Mesenchymal stem cell (in vitro differentiated cells and primary cell): ENCODE measurements around the gene TMEM220.
"Not testable (repeated sequence)": the region's sequence is repeated elsewhere in the genome, so short reads cannot be mapped to it uniquely, and the experiment has no call there.

Experiments used
- DNase-seq: peaks from one replicate; pipeline ENCODE4 v3.0.0-alpha.2; 2013
- H2AFZ ChIP-seq: one replicate; pipeline ENCODE4 v1.6.1; 2013; ENCODE audit warnings: low read depth, mild to moderate bottlenecking, control low read depth, inconsistent platforms, low read length, moderate library complexity
- H2AK5ac ChIP-seq: 2 replicates; pipeline ENCODE4 v1.6.1; 2013; ENCODE audit warnings: low read length, moderate library complexity, mild to moderate bottlenecking, inconsistent platforms; ENCODE audit not compliant: severe bottlenecking
- H2BK120ac ChIP-seq: one replicate; pipeline ENCODE4 v1.6.1; 2013; ENCODE audit warnings: low read depth, mild to moderate bottlenecking, inconsistent platforms, low read length, moderate library complexity
- H2BK12ac ChIP-seq, 2 experiments: one replicate each; pipeline ENCODE4 v1.6.1; 2013; ENCODE audit warnings: inconsistent platforms in 2 of 2, low read length in 2 of 2, mild to moderate bottlenecking in 2 of 2, moderate library complexity in 2 of 2, control low read depth in 1 of 2
- H2BK15ac ChIP-seq: one replicate; pipeline ENCODE4 v1.6.1; 2013; ENCODE audit warnings: mild to moderate bottlenecking, low read depth, inconsistent platforms; ENCODE audit not compliant: poor library complexity, severe bottlenecking
- H2BK5ac ChIP-seq: 2 replicates; pipeline ENCODE4 v1.6.1; 2013; ENCODE audit warnings: low read depth, mild to moderate bottlenecking, low read length, control low read depth, inconsistent platforms; ENCODE audit not compliant: poor library complexity, severe bottlenecking
- H3K14ac ChIP-seq, 2 experiments: one replicate each; pipeline ENCODE4 v1.6.1; 2013; ENCODE audit warnings: inconsistent platforms in 2 of 2, low read length in 2 of 2, control low read depth in 1 of 2, mild to moderate bottlenecking in 1 of 2, moderate library complexity in 1 of 2
- H3K18ac ChIP-seq, 2 experiments: one replicate each; pipeline ENCODE4 v1.6.1; 2013; ENCODE audit warnings: inconsistent platforms in 2 of 2, low read length in 2 of 2, control low read depth in 1 of 2, low read depth in 1 of 2, mild to moderate bottlenecking in 1 of 2
- H3K23ac ChIP-seq, 2 experiments: one replicate each; pipeline ENCODE4 v1.6.1; 2013; ENCODE audit warnings: inconsistent platforms in 2 of 2, low read length in 2 of 2, mild to moderate bottlenecking in 2 of 2, moderate library complexity in 2 of 2, control low read depth in 1 of 2
- H3K27ac ChIP-seq: 2 replicates; pipeline ENCODE4 v1.5.1; 2013; ENCODE audit warnings: mild to moderate bottlenecking, moderate library complexity, low read length, control low read depth, inconsistent platforms; ENCODE audit not compliant: poor library complexity, severe bottlenecking
- H3K27me3 ChIP-seq, 2 experiments: 2 replicates each; pipeline versions ENCODE4 v1.6.1 to v1.7.0; 2013; ENCODE audit warnings: low read length in 2 of 2, mild to moderate bottlenecking in 2 of 2, moderate library complexity in 2 of 2, control low read depth in 1 of 2, inconsistent platforms in 1 of 2; ENCODE audit not compliant: control insufficient read depth in 1 of 2, insufficient read depth in 1 of 2
- H3K36me3 ChIP-seq, 2 experiments: 2 replicates each; pipeline versions ENCODE4 v1.6.1 to v1.7.0; 2013; ENCODE audit warnings: low read length in 2 of 2, control low read depth in 1 of 2, inconsistent platforms in 1 of 2, low read depth in 1 of 2, mild to moderate bottlenecking in 1 of 2; ENCODE audit not compliant: insufficient read depth in 2 of 2, control insufficient read depth in 1 of 2
- H3K4ac ChIP-seq, 2 experiments: one replicate each; pipeline ENCODE4 v1.6.1; 2013; ENCODE audit warnings: inconsistent platforms in 2 of 2, low read length in 2 of 2, mild to moderate bottlenecking in 2 of 2, moderate library complexity in 2 of 2, control low read depth in 1 of 2, low read depth in 1 of 2
- H3K4me1 ChIP-seq: 2 replicates; pipeline ENCODE4 v1.6.1; 2013; ENCODE audit warnings: low read depth, low read length, control low read depth; ENCODE audit not compliant: control insufficient read depth, insufficient read depth
- H3K4me2 ChIP-seq: 2 replicates; pipeline ENCODE4 v1.6.1; 2013; ENCODE audit warnings: low read length, mild to moderate bottlenecking, inconsistent platforms; ENCODE audit not compliant: poor library complexity, severe bottlenecking
- H3K4me3 ChIP-seq, 2 experiments: 2 replicates each; pipeline versions ENCODE4 v1.5.1 to v1.7.0; 2013; ENCODE audit warnings: low read length in 2 of 2, mild to moderate bottlenecking in 2 of 2, control low read depth in 1 of 2, low read depth in 1 of 2; ENCODE audit not compliant: insufficient read depth in 1 of 2
- H3K79me1 ChIP-seq: replicated peaks from 2 replicates; pipeline ENCODE4 v1.6.1; 2013; ENCODE audit warnings: mild to moderate bottlenecking, control low read depth, low read length, inconsistent platforms; ENCODE audit not compliant: poor library complexity, severe bottlenecking
- H3K9ac ChIP-seq: 2 replicates; pipeline ENCODE4 v1.7.0; 2013; ENCODE audit warnings: mild to moderate bottlenecking, low read length, moderate library complexity
- H3K9me3 ChIP-seq: 2 replicates; pipeline ENCODE4 v1.7.0; 2013; ENCODE audit warnings: mild to moderate bottlenecking, low read length; ENCODE audit not compliant: control insufficient read depth
- H4K8ac ChIP-seq: one replicate; pipeline ENCODE4 v1.6.1; 2013; ENCODE audit warnings: inconsistent platforms, mild to moderate bottlenecking, low read length, moderate library complexity
- H4K91ac ChIP-seq: one replicate; pipeline ENCODE4 v1.6.1; 2013; ENCODE audit warnings: mild to moderate bottlenecking, low read length, inconsistent platforms
- WGBS: methylation state at CpG from one replicate; pipeline ENCODE4 v1.1.7; 2013; ENCODE audit warnings: mixed read lengths; 5-methylcytosine and 5-hydroxymethylcytosine counted together

TMEM220 gene

DNA sequence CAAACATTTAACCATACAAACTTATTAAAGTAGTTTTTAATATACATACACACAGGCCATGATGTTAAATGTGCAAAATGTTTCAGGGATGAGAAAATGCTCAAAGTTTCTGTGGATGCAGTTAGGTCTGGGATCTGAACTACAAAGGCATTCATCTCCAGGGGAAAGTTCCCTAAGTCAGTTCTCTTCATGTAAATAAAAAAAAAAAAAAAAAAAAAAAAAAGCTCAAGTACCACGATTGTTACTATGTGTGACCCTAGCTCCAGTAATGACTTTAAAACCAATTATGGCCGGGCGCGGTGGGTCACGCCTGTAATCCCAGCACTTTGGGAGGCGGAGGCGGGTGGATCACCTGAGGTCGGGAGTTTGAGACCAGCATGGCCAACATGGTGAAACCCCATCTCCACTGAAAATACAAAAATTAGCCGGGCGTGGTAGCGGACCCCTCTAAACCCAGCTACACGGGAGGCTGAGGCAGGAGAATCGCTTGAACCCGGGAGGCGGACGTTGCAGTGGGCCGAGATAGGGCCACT lies 33.9 kb downstream of the TMEM220 start:
- H2BK120ac ChIP-seq, H3K4me1 ChIP-seq, H3K4ac ChIP-seq, H3K9me3 ChIP-seq, H3K23ac ChIP-seq, H2AFZ ChIP-seq, H2BK12ac ChIP-seq, H4K91ac ChIP-seq, DNase-seq, H2AK5ac ChIP-seq, H3K14ac ChIP-seq, H3K27me3 ChIP-seq, H3K27ac ChIP-seq, H2BK5ac ChIP-seq, H4K8ac ChIP-seq, H2BK15ac ChIP-seq, H3K18ac ChIP-seq: not testable (repeated sequence)
- H3K36me3 ChIP-seq: peaks cover 12 to 45% of the 10 kb centered on the region in 2 experiments
- 90% methylated on average over 17 of the region's 17 CpGs for WGBS
- peak overlapping the region in 1 of 2 experiments; percentile 97 for H3K4me3 ChIP-seq
- peaks cover 11% of the 10 kb centered on the region for H3K79me1 ChIP-seq
- H3K4me2 ChIP-seq: peak overlapping the region; percentile 89
- H3K9ac ChIP-seq: peak overlapping the region; percentile 96

DNA sequence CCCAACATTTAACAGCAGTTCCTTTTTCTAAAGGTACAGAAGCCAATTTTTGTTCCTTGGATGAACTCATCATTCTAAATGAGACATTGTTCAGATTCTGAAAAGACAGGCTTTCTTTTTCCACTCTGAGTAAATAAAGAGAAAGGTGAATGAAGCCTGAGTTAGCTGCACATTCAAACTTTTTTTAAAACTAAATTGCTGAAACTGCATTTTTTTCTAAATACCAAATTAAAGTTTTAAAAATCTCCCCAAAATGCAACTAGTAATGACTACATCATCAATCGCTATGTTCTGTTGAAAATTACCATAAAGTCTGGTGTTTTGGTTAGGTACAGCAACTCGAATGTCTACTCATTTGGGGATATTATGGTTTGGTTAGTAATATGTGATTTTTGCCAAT lies 42.3 kb downstream of the TMEM220 start:
- H4K91ac ChIP-seq: no peak overlapping the region
- no peaks in the 10 kb centered on the region for H3K27me3 ChIP-seq
- no peak overlapping the region for H3K4me3 ChIP-seq
- no peak overlapping the region for H3K23ac ChIP-seq
- H3K18ac ChIP-seq: no peak overlapping the region
- WGBS: 100% methylated on average over 2 of the region's 2 CpGs
- H2BK15ac ChIP-seq: no peak overlapping the region
- H3K4me2 ChIP-seq: no peak overlapping the region
- H3K9ac ChIP-seq: no peak overlapping the region
- no peak overlapping the region for H2BK120ac ChIP-seq
- H3K79me1 ChIP-seq: peaks cover 5% of the 10 kb centered on the region
- no peak overlapping the region for H3K14ac ChIP-seq
- no peak overlapping the region for H2BK5ac ChIP-seq
- H2AFZ ChIP-seq: no peak overlapping the region
- no peak overlapping the region for H2AK5ac ChIP-seq
- no peaks in the 10 kb centered on the region for H3K9me3 ChIP-seq
- H3K4ac ChIP-seq: no peak overlapping the region
- no peak for DNase-seq
- H3K36me3 ChIP-seq: peaks cover 20 to 82% of the 10 kb centered on the region in 2 experiments
- no peak overlapping the region for H3K27ac ChIP-seq
- no peaks in the 10 kb centered on the region for H3K4me1 ChIP-seq
- no peak overlapping the region for H4K8ac ChIP-seq
- no peak overlapping the region for H2BK12ac ChIP-seq

DNA sequence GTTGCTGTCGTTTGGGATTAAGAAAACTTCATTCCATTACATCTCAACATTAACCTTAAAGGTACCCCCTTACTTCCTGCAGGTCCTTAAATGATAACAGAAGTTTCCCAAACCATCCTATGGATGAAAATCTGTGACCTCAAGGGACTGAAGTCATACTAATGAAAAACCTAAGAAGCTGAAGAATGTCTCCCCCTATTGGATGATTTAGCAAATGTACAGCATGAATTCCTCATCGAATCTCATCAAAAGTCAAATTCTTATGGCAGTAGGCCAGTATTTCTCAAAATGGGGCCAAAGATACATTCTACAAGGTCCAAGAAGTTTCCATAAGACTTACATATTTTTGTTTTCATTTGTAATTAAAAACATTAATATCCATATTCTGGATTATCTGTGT lies 46.0 kb downstream of the TMEM220 start:
- H3K9ac ChIP-seq: no peak overlapping the region
- no peak overlapping the region for H2AK5ac ChIP-seq
- no peak overlapping the region for H2AFZ ChIP-seq
- no peak overlapping the region for H2BK12ac ChIP-seq
- no peak overlapping the region for H2BK120ac ChIP-seq
- no peak overlapping the region for H4K91ac ChIP-seq
- H3K14ac ChIP-seq: no peak overlapping the region
- H3K4me3 ChIP-seq: no peak overlapping the region
- H3K27ac ChIP-seq: no peak overlapping the region
- 92% methylated on average over 2 of the region's 2 CpGs for WGBS
- H3K79me1 ChIP-seq: peaks cover 14% of the 10 kb centered on the region
- no peaks in the 10 kb centered on the region for H3K9me3 ChIP-seq
- peaks cover 23 to 82% of the 10 kb centered on the region in 2 experiments for H3K36me3 ChIP-seq
- no peak overlapping the region for H3K4me2 ChIP-seq
- H2BK15ac ChIP-seq: no peak overlapping the region
- no peak overlapping the region for H3K23ac ChIP-seq
- H3K18ac ChIP-seq: no peak overlapping the region
- H2BK5ac ChIP-seq: no peak overlapping the region
- no peaks in the 10 kb centered on the region for H3K27me3 ChIP-seq
- peak; percentile 43 for DNase-seq
- no peak overlapping the region for H4K8ac ChIP-seq
- no peak overlapping the region for H3K4ac ChIP-seq
- peaks cover 2% of the 10 kb centered on the region for H3K4me1 ChIP-seq

DNA sequence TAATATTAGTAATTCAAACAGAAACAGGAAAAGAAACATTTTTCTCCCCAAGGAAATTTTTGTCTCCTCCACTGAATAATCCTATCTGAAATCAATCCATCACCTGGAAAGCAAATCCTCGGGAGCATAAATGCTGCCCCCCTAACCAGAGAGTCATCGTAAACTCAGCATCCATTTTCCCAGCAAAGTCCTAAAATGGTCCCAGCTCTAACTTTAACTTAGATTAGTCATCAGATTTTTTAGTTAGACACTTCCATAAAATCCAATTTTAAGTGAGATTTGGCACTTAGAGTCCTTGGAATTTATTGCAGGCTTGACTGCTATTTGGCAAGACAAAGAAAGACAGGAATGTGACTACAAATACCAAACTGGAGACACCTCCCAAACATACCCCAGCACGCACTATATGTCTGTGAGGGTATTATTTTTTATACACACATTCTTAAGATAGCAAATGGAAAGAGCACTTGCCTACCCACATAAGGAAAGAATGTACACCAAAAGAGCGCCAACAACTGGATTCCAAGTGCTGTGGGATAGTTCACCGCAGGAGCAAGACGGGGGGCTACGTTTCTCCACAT lies 47.9 kb downstream of the TMEM220 start:
- Histone ChIP-seq H3K4me1 (peaks cover 2% of the 10 kb centered on the region), H4K8ac (no peak overlapping the region), H2BK12ac (no peak overlapping the region), H4K91ac (no peak overlapping the region), H3K4me2 (peak overlapping the region; percentile 33), H3K18ac (no peak overlapping the region), H2BK120ac (no peak overlapping the region), H2BK15ac (no peak overlapping the region), H3K36me3 (peaks cover 30 to 89% of the 10 kb centered on the region in 2 experiments), H3K23ac (no peak overlapping the region), H3K14ac (no peak overlapping the region), H3K9ac (no peak overlapping the region), H3K79me1 (peaks cover 17% of the 10 kb centered on the region), H3K9me3 (no peaks in the 10 kb centered on the region), H2AK5ac (no peak overlapping the region), H3K4me3 (no peak overlapping the region), H2AFZ (no peak overlapping the region), H2BK5ac (no peak overlapping the region), H3K27me3 (no peaks in the 10 kb centered on the region), H3K27ac (peak overlapping the region; percentile 75), H3K4ac (no peak overlapping the region)
- DNase-seq: no peak
- 93% methylated on average over 6 of the region's 7 CpGs for WGBS
